ENCODE results near the gene RAMACL. TPM values are rescaled to one million over a fixed set of nuclear protein-coding genes. Genes with fewer than 3 reads are reported as not detected.

The RAMACL gene
- total and polyA plus RNA-seq, 2 of the 13 experiments (the other 11 are each of a cell fraction or from before 2014, with no cell fraction given), result 0.09 to 0.29 TPM

DNA sequence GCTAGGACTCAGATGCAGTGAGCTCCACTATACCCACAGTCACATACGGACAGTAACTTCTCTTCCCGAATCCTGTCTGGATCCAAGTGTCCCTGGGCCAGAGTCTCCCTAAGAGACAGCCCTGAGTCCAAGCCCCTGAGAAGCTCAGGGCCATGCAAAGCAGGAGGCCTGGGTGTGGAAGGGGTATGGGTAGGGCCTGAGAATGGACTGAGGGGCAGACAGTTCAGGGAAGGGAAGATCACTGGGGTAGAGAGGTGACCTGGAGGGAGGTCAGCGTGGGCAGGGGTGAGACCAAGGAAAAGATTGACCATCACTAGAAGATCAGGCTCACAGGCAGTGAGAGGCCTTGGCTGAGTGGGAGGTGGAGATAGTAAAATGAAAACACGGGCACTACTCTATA, 31.8 kb upstream of the RAMACL start (continued):
- TF ChIP-seq, protein P1, sequence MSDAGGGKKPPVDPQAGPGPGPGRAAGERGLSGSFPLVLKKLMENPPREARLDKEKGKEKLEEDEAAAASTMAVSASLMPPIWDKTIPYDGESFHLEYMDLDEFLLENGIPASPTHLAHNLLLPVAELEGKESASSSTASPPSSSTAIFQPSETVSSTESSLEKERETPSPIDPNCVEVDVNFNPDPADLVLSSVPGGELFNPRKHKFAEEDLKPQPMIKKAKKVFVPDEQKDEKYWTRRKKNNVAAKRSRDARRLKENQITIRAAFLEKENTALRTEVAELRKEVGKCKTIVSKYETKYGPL (CRISPR knock-in tag; IDR thresholded peaks at IDR 0.05), result no peak

DNA sequence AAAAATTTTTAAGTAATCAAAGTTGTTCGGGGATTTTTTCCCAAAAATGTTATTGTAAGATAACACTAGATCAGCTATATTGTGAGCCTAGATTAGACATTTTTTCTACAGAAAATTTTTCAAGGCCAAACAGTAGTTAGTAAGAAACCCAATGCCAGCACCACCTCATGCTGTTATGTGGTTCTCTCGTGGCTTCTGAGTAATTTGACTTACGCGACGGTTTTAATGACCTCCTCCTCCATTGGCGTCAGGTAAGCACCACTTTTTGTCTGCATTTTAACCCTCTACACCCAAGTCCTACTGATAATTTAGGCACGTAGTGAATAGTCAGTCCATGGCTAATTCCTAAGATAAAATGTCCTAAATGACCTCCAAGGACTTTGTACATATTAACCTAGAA, 30.9 kb upstream of the RAMACL start:
- Histone ChIP-seq H3K9ac (ENCODE audit: insufficient read depth, low read depth, low read length) (no peak overlapping the region), H3K9me3 (ENCODE audit: low read length) (no peaks in the 10 kb centered on the region), H3K79me2 (ENCODE audit: insufficient read depth, low read length) (no peaks in the 10 kb centered on the region), H3K4me3 (replicated peaks in 1 of 3; ENCODE audit: insufficient read depth in 1 of 3, low read depth in 2 of 3, low read length in 3 of 3) (no peak overlapping the region), H2AFZ (ENCODE audit: low read length) (no peak overlapping the region), H3K4me2 (ENCODE audit: low read depth, low read length) (no peak overlapping the region), H3K27ac (ENCODE audit: extremely low read length, insufficient read depth, low read length) (no peak overlapping the region), H3K36me3 (replicated peaks in 1 of 2; ENCODE audit: control insufficient read depth in 1 of 2, insufficient read depth in 2 of 2, low read length in 2 of 2) (no peaks in the 10 kb centered on the region), H4K20me1 (ENCODE audit: insufficient read depth, low read length) (no peaks in the 10 kb centered on the region; the same call in 1 of the 2 replicates), H3K27me3 (ENCODE audit: control insufficient read depth in 1 of 2, insufficient read depth in 2 of 2, low read length in 2 of 2) (peaks cover 8 to 89% of the 10 kb centered on the region in 2 experiments), H3K4me1 (ENCODE audit: insufficient read depth, low read length) (no peaks in the 10 kb centered on the region)
- no TSS peak for BruUV-seq (replicated peaks)
- no peak for FAIRE-seq
- 27% methylated on average over 7 of the region's 7 CpGs for WGBS (ENCODE audit: low lambda C conversion rate)
- TF ChIP-seq KLF16 (CRISPR knock-in tag; IDR thresholded peaks at IDR 0.05) (no peak), HDAC2 (CRISPR knock-in tag; IDR thresholded peaks at IDR 0.05) (no peak), ZNF660 (CRISPR knock-in tag; IDR thresholded peaks at IDR 0.05; ENCODE audit: borderline replicate concordance, low read depth) (no peak), ZSCAN31 (CRISPR knock-in tag; IDR thresholded peaks at IDR 0.05; ENCODE audit: low read depth) (no peak), ZNF839 (CRISPR knock-in tag; IDR thresholded peaks at IDR 0.05; ENCODE audit: borderline replicate concordance) (no peak), SMARCC2 (IDR thresholded peaks at IDR 0.05) (no peak), FOXM1 (CRISPR knock-in tag; IDR thresholded peaks at IDR 0.05) (no peak), ZNF678 (CRISPR knock-in tag; IDR thresholded peaks at IDR 0.05) (no peak), ZNF569 (CRISPR knock-in tag; IDR thresholded peaks at IDR 0.05; ENCODE audit: borderline replicate concordance) (no peak), MAF1 (CRISPR knock-in tag; IDR thresholded peaks at IDR 0.05; ENCODE audit: borderline replicate concordance) (no peak), HMGA1 (CRISPR knock-in tag; conservative IDR thresholded peaks at IDR 0.05) (no peak), MYNN (CRISPR knock-in tag; IDR thresholded peaks at IDR 0.05; ENCODE audit: low read depth) (no peak), SP4 (CRISPR knock-in tag; IDR thresholded peaks at IDR 0.05) (no peak), ZNF570 (CRISPR knock-in tag; IDR thresholded peaks at IDR 0.05; ENCODE audit: borderline replicate concordance) (no peak), ZNF777 (CRISPR knock-in tag; IDR thresholded peaks at IDR 0.05) (no peak), RCOR2 (CRISPR knock-in tag; IDR thresholded peaks at IDR 0.05) (no peak)
- ChIA-PET CTCF (ENCODE audit: low intra/inter-chr PET ratio, low total read pairs) (no interaction called here), POLR2A (no interaction called here)
- intact Hi-C loops (cut with micrococcal nuclease; ENCODE audit: unreplicated experiment) (no loop called here), in situ Hi-C loops (cut with HindIII; ENCODE audit: extremely low pct_ligation_motif_present, low pct_unique_long_range_greater_than_20kb) (no loop called here)
- no peak for ATAC-seq
- no peak for DNase-seq (ENCODE audit: low spot score)

Measured in HepG2 (cell line).